ENCODE measurements around the gene PDGFRB. TPM values are rescaled to one million over a fixed set of nuclear protein-coding genes. Genes with fewer than 3 reads are reported as not detected.

The PDGFRB gene
- total RNA-seq, 4 donors from 2014 or later: 148 to 225 (median 191) TPM

DNA sequence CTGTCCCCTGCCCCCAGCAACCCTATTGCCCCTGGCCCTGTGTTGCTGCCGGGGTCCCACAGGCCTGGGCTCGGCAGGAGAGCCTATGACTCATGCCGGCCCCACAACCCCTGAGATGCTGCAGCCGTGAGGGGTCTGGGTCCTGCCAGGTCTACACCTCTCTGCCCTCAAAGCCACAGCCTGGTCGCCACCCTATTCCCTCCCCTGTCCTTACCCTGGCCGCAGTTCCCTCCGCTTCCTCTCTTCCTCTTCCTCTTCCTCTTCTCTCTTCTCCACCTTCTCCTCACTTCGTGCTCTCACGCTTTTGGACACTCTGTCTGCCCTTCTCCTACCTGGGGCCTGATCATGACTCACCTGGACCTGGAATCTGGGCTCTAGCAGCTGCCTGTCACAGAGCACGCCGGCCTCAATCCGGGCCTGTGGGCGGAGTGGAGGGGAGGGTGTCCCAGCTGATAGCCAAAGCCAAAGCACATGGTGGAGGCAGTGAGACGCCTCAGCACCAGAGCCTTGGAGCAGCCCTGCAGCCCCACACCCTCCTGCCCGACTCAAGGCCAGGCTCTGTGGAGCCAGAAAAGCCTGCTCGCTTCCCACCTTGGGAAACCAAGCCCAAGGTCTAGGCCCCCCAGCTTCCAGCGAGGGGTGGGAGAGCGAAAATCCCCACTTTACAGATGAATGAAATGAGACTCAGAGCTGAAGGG, 42.4 kb downstream of the PDGFRB start:
- TF ChIP-seq, protein P1, sequence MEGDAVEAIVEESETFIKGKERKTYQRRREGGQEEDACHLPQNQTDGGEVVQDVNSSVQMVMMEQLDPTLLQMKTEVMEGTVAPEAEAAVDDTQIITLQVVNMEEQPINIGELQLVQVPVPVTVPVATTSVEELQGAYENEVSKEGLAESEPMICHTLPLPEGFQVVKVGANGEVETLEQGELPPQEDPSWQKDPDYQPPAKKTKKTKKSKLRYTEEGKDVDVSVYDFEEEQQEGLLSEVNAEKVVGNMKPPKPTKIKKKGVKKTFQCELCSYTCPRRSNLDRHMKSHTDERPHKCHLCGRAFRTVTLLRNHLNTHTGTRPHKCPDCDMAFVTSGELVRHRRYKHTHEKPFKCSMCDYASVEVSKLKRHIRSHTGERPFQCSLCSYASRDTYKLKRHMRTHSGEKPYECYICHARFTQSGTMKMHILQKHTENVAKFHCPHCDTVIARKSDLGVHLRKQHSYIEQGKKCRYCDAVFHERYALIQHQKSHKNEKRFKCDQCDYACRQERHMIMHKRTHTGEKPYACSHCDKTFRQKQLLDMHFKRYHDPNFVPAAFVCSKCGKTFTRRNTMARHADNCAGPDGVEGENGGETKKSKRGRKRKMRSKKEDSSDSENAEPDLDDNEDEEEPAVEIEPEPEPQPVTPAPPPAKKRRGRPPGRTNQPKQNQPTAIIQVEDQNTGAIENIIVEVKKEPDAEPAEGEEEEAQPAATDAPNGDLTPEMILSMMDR (IDR thresholded peaks at IDR 0.05; ENCODE audit: low read depth): no peak

DNA sequence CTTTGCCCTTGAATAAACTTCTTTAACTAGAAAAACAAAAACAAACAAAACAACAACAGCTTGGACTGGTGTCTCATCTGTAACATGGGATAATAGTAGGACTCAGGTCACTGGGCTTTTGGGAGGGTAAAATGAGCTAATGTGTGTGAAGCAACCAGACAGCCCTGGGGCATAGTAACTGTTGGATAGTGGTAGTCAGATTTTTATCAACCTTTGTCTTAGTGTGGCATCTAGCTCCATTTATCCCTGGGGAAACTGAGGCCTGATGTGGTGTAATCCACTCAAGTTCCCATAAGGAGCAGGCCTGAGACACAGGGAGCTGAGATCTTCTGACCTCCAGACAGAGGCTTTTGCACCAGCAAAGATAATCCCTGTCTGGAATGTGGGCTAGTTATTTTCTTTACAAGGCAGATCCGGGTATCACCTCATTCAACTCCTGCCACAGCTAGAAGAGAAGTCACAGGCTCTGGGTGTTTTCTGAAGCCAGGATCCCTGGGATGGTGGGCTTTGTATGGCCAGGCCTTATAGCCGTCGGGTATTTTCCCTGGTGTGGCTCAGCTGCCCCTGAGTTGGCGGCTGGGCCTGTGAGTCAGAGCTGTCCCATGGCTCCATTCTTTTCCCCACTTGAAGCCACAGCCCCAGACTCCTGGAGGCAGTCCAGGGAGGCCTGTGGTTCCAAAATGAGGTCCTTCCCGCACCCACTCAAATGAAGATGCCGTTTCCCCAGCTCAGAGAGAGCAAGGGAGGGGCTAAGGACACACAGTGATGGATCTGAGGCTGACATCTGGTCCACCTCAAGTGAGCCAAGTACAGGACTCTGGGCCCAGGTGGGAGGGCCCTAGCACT, 43.2 kb downstream of the PDGFRB start:
- TF ChIP-seq, protein P1 (IDR thresholded peaks at IDR 0.05; ENCODE audit: low read depth): no peak

DNA sequence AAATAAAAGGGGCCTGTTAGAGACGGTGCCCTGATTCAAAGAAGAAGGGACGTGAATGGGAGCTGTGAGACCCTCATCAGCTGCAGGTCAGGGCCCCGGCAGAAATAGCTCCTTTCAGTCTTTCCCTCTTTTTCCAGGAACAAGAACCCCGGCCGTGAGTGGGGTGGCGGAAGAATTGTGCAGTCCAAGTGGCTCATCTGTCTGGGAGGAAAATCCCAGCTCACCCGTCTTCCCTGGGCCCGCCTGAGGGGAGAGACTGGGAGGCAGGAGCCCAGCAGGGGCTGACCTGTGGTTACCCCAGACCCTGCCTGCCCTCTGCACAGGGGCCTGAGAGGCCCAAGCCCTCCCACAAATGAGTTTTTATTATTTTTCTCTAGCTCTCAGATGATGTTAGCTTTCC, 44.5 kb downstream of the PDGFRB start:
- TF ChIP-seq, protein P1 (IDR thresholded peaks at IDR 0.05; ENCODE audit: low read depth): no peak

DNA sequence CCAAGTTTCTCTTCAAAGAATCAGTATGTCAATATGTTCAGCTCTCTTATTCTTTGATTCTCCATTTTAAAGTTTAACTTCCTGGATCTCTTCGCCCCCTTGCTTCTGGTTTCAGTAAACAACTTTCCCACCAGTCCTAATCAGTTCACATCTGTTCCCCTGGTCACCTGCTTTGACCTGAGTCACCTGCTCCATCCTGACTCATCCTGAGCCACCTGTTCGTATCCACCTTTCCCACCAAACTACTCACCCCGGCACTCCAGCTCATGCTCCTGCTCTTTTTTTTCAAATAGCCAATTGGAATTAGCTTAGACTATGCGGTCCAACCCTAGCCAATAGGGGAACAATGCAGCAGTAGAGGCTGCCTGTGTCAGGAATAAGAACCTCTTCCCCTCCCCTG, 45.7 kb downstream of the PDGFRB start:
- TF ChIP-seq, protein P1 (IDR thresholded peaks at IDR 0.05; ENCODE audit: low read depth): no peak

DNA sequence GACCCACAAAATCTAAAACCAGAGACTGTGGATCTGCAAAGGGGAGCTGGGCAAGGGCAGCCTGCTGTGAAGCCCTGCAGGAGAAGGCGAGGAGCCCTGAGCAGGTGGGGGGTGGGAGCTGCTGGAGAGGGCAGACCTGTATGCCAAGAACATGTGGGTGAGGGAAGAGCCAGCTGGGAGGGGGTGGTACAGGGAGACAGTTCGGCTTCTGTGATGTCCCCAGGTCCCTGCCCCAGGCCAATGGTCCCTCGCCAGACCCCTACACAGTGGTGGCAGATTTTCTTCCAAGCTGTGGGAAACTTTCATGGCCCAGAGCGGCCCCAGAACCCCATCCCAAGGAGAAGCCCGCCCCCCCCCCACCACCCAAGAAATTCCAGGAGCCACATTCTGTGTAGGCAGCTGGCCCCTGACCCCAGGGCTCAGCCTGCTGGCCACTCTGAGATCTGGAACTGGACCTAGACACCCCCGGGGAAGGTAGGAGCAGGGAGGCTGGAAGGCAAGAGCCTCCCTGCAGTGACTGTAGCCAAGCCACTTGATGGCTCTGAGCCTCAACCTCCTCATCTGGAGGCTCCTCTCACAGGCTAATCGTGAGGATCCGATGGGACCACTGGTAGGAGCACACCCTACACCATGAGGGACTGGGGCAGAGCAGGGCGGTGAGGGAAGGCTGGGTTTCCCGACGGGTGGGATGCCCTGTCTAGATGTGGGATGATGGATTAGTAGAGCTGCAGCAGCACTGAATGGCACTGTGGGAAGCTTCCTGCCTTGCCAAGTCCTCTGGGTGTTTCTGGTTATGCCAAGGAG, 46.7 kb downstream of the PDGFRB start:
- TF ChIP-seq, protein P1 (IDR thresholded peaks at IDR 0.05; ENCODE audit: low read depth): no peak

DNA sequence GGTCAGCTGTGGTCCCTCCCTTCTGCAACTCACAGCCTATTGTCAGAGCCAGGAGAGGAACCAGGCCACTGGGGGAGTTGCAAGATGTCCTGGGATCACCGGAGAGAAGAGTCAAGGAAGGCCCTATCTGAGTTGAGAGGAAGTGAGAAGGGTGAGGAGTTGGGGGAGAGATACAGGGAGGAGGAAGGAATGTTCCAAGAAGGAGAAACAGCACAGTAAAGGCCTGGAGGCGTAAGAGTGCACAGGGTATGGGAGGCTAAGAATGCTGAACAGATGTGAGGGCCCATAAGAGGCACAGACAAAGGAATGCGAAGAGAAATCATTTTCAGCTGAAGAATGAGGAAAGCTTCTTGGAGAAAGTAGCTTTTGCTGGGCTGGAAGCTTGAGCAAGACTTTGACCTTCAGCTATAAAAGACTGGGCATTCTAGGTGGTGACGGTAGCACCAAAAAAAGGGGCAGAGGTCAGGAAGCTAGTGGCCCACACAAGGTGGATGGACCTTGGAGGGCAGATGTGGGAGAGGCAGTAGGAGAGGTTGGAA, 47.7 kb downstream of the PDGFRB start:
- TF ChIP-seq, protein P1 (IDR thresholded peaks at IDR 0.05; ENCODE audit: low read depth): no peak

Measured in subcutaneous adipose tissue (tissue), 4 donors.